Ectodermal cell (in vitro differentiated cells): ENCODE measurements around the gene PROM2.

Source experiments
- H3K27ac ChIP-seq: 2 replicates; pipeline ENCODE4 v1.7.0; 2013; ENCODE audit warnings: mild to moderate bottlenecking, low read depth, low read length; ENCODE audit not compliant: insufficient read depth, poor library complexity, severe bottlenecking
- H3K27me3 ChIP-seq: 2 replicates; pipeline ENCODE4 v1.7.0; 2013; ENCODE audit warnings: mild to moderate bottlenecking, low read length; ENCODE audit not compliant: insufficient read depth, control insufficient read depth, poor library complexity, severe bottlenecking
- H3K36me3 ChIP-seq: one replicate; pipeline ENCODE4 v1.7.0; 2013; ENCODE audit warnings: low read length; ENCODE audit not compliant: control insufficient read depth, insufficient read depth
- H3K4me1 ChIP-seq: one replicate; pipeline ENCODE4 v1.7.0; 2013; ENCODE audit warnings: low read length; ENCODE audit not compliant: control insufficient read depth, insufficient read depth
- H3K4me3 ChIP-seq: 2 replicates; pipeline ENCODE4 v1.7.0; 2013; ENCODE audit warnings: low read depth, low read length, control low read depth; ENCODE audit not compliant: insufficient read depth
- H3K9me3 ChIP-seq: 2 replicates; pipeline ENCODE4 v1.7.0; 2013; ENCODE audit warnings: mild to moderate bottlenecking, low read length, moderate library complexity; ENCODE audit not compliant: control insufficient read depth
- WGBS, 2 experiments: methylation state at CpG; one replicate each; pipeline ENCODE4 v1.1.7; 2013; ENCODE audit warnings: missing lambda C conversion rate in 2 of 2; 5-methylcytosine and 5-hydroxymethylcytosine counted together

Gene PROM2

DNA sequence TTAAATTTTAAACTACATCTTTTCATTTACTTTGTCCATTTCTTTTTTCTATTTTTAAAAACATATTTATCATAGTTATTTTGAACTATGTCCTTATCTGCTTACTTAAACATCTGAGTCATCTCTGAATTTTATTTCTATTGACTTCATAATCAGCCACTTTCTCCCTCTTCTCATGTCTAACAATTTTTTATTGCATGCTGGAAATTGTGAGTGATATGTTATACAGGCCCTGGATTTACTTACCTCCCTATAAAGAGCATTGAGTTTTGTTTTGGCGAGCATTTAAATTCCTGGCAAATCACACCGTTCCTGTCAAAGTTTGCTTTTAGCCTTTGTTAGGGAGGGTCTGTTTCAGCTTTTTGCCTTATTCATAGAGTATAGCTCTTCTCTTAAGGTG is 62.2 kb downstream of the PROM2 start:
- WGBS, 2 experiments, result 90 to 94% methylated on average over 2 of the region's 2 CpGs
- H3K4me3 ChIP-seq, result no peak overlapping the region
- H3K4me1 ChIP-seq, result no peaks in the 10 kb centered on the region
- no peak overlapping the region for H3K27ac ChIP-seq
- H3K27me3 ChIP-seq, result peaks cover 6% of the 10 kb centered on the region
- no peaks in the 10 kb centered on the region for H3K9me3 ChIP-seq
- H3K36me3 ChIP-seq, result no peaks in the 10 kb centered on the region

DNA sequence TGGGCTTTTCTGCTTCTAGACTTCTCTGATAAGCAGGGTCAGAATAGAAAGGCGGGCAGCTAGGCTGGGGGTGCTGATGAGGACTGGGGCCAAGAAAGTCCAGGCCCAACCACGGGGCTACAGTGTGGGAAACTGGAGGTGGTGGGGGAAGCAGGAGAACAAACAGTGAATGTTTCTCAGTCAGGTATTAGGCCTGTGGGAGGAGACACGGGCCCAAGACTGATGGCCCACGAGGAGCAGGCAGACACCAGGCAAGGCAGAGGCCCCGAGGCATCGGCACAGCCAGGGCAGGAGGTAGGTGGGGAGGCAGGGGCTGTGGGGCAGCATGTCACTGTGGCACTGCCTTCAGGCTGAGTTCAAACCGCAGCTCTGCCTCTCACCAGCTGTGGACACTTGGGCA is 63.6 kb downstream of the PROM2 start:
- H3K9me3 ChIP-seq, result no peaks in the 10 kb centered on the region
- no peaks in the 10 kb centered on the region for H3K4me1 ChIP-seq
- H3K27me3 ChIP-seq, result peaks cover 17% of the 10 kb centered on the region
- no peak overlapping the region for H3K4me3 ChIP-seq
- H3K36me3 ChIP-seq, result no peaks in the 10 kb centered on the region
- 81 to 82% methylated on average over 7 of the region's 7 CpGs for WGBS, 2 experiments
- H3K27ac ChIP-seq, result no peak overlapping the region
